Stimulated activated CD4-positive, alpha-beta T cell treated with anti-CD3 and anti-CD28 coated beads, Interleukin-4, amount 100 ng/mL, for 48 hours (primary cell): ENCODE results near the gene ZNF574.

ENCODE experiments used
- DNase-seq, 2 donors: peaks; one replicate each; pipeline ENCODE4 v3.0.0-alpha.2; 2020; ENCODE audit warnings: low read depth in 2 of 2

Gene ZNF574

DNA sequence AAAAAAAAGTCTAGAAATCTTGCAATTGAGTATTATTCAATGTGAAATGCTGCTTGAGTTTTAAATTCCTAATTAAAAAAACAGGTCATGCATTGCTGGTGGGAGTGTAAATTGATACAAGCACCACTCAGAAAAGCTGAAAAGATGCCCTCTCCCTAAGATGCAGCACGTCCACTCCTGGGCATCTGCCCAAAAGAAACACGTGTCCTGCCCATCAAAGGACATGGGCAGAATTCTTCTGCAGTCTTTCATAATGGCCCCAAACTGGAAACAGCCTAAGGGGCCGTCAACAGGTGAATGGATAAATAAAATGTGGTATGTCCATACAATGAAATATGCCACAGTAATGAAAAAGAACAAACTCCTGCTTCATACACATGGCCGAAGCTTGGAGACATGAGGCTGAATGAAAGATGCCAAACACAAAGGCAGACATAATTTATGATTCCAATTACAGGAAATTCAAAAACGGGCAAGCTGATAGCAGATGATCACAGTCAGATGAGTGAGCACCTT lies 48.5 kb downstream of the ZNF574 start:
- no peak for DNase-seq

GRCh38 chr19:42125536-42125935 lies 49.6 kb downstream of the ZNF574 start:
- no peak for DNase-seq

GRCh38 chr19:42126574-42126973 lies 50.6 kb downstream of the ZNF574 start:
- DNase-seq, result no peak

GRCh38 chr19:42129399-42130253 lies 53.7 kb downstream of the ZNF574 start:
- DNase-seq, result no peak

DNA sequence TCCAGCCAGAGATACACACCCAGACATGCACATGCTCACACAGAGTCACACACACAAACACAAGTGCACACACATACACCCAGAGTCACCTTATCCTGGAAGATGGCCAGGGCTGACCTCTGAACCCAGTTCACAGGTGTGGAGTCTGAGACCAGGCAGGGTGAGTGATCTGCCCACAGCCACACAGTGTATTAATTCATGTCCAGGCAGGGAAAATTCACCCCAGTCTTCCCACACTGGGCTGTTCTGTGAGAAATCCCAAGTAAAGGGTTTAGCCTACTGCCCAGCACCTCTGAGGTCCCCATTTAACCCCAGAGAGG lies 54.2 kb downstream of the ZNF574 start:
- DNase-seq, result no peak
